GM08714 (cell line): ENCODE data around the gene KCNK4.

Experiments used
- H3K4me3 ChIP-seq: fragments of 200-500 bp; sonication (Bioruptor generic); 2 replicates; pipeline ENCODE4 v1.5.1; 2014; ENCODE audit warnings: mild to moderate bottlenecking, low read length, inconsistent platforms
- ZNF274 ChIP-seq: IDR thresholded peaks from 2 replicates; pipeline ENCODE4 v1.6.1; 2012; ENCODE audit warnings: mild to moderate bottlenecking, low read depth, low read length

The KCNK4 gene

GRCh38 chr11:64324692-64325469 lies 33.8 kb downstream of the KCNK4 start:
- TF ChIP-seq ZNF274, result no peak
- no peak overlapping the region for H3K4me3 ChIP-seq

- TF ChIP-seq ZNF274, result no peak
- H3K4me3 ChIP-seq, result no peak overlapping the region
These were observed 36.3 kb downstream of the KCNK4 start for GRCh38 chr11:64327375-64327774.

- no peak overlapping the region for H3K4me3 ChIP-seq
- no peak for TF ChIP-seq ZNF274
These were observed 36.9 kb downstream of the KCNK4 start for GRCh38 chr11:64327993-64328392.

- no peak overlapping the region for H3K4me3 ChIP-seq
- no peak for TF ChIP-seq ZNF274
These were observed 39.8 kb downstream of the KCNK4 start for GRCh38 chr11:64330888-64331287.

GRCh38 chr11:64331569-64332371 lies 40.7 kb downstream of the KCNK4 start:
- TF ChIP-seq ZNF274, result no peak
- no peak overlapping the region for H3K4me3 ChIP-seq

- no peak overlapping the region for H3K4me3 ChIP-seq
- no peak for TF ChIP-seq ZNF274
These were observed 42.5 kb downstream of the KCNK4 start for GRCh38 chr11:64333556-64333955.

GRCh38 chr11:64334764-64335735 lies 43.9 kb downstream of the KCNK4 start:
- H3K4me3 ChIP-seq, result no peak overlapping the region
- TF ChIP-seq ZNF274, result no peak

- no peak for TF ChIP-seq ZNF274
- no peak overlapping the region for H3K4me3 ChIP-seq
These were observed 46.6 kb downstream of the KCNK4 start for GRCh38 chr11:64337538-64338249.

GRCh38 chr11:64338716-64339115 lies 47.6 kb downstream of the KCNK4 start:
- TF ChIP-seq ZNF274, result no peak
- H3K4me3 ChIP-seq, result no peak overlapping the region; the same call in 1 of the 2 replicates

- peak overlapping the region; percentile 67; the same call in 1 of the 2 replicates for H3K4me3 ChIP-seq
- TF ChIP-seq ZNF274, result no peak
These were observed 48.2 kb downstream of the KCNK4 start for GRCh38 chr11:64339286-64339685.

- no peak for TF ChIP-seq ZNF274
- peak within 1 kb of the TSS; percentile 67; the same call in 1 of the 2 replicates for H3K4me3 ChIP-seq
These were observed 48.8 kb downstream of the KCNK4 start, which contains the start of gene CCDC88B for GRCh38 chr11:64339754-64340408. Gene CCDC88B (plus strand): TSS chr11:64340204. CDS start chr11:64340267, 63 bp downstream.

GRCh38 chr11:64340671-64341335 lies 49.7 kb downstream of the KCNK4 start:
- H3K4me3 ChIP-seq, result peak overlapping the region; percentile 67; the same call in 1 of the 2 replicates
- TF ChIP-seq ZNF274, result no peak
